HG03520 (cell line): ENCODE results near the gene MAML3.

ENCODE experiments used
- ATAC-seq: cut with Tn5 transposase; IDR thresholded peaks from one replicate; pipeline ENCODE4 v1.9.1; 2021; ENCODE audit warnings: mild to moderate bottlenecking, moderate library complexity; ENCODE audit not compliant: unreplicated experiment

MAML3 gene

DNA sequence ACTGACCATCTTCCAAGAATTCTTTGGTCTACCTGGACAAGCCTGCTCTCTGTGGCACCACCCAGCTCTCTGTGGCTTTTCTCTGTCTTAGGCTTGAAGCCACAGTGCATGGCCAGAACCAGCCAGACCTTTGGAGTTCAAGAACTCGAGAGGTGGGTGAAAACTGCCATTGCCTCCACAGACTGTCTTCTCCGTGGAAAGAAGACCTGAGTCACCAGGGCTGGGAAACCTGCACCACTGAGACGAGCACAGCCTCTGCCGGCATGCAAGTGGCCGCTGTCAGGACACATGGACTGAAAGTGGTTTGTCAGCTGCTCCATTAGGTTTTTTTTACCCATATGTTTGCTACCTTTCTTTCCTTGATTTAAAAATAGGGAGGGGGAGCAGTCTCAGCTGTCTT, 413.9 kb downstream of the MAML3 start:
- ATAC-seq, result no peak

DNA sequence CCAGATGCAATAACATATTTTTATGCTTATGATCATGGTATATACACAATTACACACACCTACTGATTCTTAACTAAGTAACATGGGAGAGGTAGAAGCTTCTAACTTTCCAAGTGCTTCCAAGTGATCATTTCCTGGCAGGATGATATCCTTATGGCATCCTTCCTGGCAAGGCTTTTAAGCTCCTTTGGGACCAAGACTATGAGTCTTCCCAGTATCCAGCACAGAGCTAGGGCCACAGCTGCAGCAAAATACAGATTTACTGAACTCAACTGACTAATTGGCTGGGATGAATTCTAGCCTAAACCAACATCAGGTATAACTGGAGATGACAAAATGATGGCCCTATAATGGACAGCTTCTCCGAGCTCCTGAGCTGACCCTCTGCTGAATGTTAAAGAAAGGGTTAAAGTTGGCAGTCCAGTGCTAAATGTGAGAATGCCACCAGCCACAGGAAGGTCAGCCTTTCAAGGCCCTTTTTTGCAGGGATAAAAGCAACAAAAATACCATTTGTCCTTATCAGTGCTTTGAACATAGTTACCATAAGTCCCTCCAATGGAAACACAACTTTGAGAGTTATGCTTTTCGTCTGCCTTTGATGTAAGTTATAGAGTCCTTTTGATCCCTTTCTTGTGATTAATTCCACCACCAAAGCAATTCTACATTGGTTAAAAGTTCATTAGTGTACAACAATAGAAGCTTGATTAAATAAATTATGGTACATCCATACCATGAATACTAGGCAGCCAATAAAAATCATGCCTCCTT, 415.0 kb downstream of the MAML3 start:
- ATAC-seq, result no peak

DNA sequence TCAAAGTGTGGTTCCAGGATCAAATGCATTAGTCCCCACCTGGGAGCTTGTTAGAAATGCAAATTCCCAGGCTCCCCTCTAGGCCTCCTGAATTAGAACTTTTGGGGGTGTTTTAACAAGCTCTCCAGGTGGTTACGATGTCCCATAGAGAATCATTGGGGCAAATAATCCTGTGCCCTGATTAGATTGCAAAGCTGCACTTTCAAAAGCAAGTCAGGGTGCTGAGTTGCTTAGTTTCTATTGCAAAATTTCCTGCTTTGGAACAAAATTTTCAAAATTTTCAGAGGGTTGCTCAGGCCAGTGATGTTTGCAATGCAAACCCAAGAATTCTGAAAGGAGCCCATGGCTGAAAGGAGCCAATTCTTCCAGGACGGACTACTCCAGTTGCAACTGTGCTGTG, 417.3 kb downstream of the MAML3 start:
- no peak for ATAC-seq

DNA sequence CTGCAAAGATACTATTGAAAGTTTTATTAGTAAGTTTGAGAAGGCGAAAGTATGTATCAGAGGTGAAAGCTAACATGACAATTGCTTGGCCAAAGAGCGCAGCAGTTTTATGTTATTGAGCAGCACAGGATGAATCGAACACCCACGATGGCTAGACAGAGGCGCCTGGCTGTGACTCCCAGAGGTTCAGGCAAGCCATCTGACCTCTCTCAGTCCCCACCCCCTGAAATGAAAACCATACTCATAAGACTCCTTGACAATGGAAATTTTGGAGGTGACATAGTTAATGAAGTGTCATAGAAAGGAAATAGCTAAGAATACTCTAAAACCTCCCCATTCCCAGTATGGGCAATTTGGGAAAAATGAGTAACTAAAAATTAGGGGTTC, 417.7 kb downstream of the MAML3 start:
- ATAC-seq, result no peak

DNA sequence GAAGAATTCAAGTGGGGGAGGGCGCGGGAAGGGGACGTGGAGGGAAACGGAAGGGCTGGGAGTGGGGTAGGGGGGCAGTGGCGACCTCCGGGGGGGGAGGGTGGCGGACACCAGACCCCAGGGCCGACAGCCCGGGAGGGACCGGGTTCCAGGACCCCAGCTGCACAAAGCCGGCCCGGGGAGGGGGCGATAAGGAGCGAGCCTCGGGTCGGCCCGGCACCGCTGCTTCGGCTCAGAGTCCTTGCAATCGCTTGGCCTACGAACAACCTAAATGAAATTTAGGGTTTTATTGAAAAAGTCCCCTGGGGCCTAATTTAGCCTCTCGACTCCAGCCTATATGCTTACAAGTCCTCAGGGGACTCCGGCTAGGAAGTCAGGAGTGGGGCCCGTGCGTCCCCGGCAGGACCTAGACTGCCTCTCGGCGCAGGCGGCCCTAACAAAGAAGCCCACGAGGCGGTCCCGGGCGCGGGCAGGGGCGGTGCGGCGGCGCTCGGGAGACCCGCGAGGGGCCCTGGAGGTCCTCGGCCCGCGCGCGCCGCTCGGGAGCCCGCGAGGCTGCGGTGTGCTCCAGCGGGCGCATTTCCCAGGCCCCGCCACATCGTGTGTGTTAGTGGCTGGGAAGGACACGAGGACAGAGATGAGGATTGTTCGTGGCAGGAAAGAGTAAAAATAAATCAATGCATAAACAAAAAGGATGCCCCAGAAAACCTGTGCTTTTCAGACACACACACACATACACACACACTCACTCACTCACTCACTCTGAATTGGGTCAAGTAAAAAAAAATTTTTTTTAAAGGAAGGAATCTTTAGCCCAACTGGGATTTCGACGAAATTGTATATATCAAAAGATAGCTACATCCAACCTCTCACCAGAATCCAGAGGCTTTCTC, 418.4 kb downstream of the MAML3 start:
- no peak for ATAC-seq

DNA sequence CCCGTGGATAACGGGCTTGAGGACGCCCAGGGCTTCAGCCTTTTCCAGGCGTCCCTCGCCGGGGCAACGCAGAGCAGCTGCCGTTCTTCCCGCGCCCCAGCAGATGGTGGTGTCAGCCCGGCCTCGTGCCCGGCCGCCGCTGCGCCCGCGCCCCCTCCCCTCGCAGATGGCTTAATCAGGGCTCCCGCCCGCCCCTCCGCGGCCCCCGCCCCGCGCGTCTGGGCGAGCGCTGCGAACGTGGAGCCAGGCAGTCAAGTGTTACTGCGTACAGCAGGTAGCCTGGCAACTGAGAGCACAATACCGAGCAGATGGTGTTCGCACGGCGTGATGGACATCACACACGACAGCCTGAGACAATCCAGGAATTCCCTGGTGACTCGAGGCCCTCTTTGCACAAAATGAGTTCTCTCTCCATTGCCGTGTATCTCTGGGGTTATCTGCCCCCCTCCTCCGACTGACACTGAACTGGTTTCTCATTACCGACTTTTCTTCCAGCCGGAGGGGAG, 419.1 kb downstream of the MAML3 start:
- peak; percentile 65 for ATAC-seq

DNA sequence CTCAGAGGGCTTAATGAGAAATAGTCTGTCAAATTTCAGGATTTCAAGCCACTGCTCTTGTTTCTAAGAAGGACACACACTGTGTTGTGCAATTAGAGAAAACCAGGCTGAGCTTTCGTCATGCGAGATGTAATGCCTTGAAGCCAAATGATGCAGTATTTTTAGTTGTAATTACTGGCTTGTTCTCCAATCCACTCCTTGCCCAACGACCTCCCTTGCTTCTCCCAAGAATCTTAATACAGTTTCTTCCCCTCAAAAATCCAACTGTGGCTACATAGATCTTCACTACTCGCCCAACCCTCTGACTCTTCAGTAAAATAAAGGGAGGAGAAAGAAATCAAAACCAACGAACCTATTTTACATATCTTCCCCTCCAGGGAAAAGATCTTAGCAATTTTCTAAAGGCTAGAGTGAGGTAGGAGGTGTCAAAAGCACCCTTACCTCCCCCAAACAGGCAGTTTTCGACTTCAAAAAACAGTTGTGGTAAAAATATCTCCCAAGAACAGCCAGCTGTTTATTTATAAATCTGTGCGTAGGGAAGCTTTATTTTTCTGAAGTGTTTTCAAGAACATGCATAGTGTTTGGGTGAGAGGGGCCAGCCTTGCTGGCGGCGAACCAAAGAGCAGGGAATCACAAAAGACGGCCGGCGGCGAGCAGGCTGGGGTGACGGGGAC, 419.6 kb downstream of the MAML3 start:
- no peak for ATAC-seq

DNA sequence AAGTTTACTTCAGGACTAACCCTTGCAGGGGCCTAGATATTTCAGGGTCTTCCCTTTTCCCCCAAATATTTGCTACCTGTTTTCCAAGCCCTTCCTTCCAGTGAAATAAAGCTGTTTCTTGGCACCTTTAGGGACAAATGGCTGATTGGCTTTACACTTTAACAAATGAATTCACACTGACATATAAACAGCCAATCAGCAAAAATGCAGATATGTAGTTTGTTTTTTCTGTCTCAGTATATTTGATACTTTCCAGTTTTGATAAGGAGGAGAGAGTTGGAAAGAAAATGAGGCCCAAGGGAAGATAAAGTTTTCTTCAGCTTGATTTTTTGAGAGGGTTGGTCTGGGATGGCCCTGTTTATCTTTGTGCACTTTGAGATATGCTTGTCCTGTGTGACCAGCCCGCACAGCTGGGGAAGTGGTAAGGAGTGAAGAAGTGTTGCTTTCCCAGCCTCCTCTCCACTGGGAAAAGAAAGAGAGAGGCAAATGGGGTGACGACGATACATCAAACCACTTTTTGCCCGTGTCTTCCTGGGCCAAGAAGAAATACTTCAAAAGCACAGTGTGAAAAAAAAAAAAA, 420.9 kb downstream of the MAML3 start:
- no peak for ATAC-seq

DNA sequence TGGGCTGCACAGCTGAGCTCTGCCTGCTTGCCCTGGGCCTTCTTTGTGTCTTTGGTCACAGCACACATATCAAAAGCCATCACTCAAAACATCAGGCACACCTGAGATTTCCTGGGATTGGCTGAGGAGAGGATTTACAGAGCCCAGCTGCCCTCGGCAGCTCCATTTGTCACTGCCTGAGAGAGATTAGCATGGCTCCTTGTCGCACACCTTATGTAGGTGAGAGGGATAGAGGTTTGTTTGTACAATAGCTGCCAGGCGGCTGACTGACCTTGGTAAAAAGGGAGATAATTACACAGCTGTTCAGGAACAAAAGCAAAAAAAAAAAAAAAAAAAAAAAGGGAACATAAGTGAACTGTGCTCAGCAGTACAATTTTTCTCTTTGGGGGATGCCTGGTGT, 425.1 kb downstream of the MAML3 start:
- ATAC-seq, result no peak

DNA sequence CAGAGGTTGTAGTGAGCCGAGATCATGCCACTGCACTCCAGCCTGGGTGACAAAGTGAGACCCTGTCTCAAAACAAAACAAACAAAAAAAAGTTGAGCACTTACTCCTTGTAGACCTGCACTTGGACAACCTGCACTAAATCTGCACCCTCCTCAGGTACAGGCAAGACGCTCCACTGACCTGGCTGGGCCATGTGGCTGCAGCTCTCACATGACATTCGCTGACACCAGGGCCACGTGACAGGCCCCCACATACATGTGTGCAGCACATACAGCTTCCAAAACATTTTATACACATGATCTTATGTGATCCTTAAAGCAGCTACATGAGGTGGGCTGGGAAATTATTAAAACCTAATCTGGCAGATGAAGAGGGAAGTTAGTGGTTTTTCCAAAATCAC, 425.8 kb downstream of the MAML3 start:
- ATAC-seq, result no peak

DNA sequence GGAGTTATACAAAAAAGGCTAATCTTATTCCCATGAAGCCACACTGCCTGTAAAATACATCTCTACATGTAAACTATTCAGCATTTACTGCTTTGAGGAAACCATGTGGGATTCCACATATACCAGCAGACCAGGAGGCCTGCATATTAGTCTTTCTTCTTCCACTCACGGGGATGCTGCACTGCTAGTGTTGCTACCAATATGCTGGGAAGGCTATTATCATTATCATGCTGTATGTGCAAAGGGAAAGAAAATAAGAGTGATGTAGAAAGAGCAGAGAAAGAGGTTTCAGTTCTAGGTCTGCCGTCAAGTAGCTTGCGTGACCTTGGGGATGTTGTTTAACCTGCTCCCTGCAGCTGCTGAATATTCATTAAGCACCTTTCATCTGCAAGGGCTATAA, 427.4 kb downstream of the MAML3 start:
- no peak for ATAC-seq

DNA sequence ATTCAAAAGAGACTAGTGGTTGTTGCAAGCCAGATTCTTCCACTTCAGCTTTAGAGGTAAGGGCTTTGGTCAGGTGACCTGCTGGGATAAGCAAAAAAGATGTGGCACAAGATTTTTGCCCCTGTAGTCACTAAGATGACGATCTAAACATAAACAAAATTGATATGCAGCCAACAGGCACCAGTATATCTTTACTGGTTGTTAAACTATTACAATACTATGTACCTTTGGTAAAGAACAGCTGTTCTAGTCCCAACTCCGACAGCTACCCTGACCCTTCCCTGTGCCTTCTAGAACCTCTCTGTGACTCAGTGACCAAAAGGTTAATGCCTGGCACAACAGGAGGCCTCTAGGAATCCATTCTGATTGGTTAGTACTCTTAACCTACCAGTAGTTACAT, 428.7 kb downstream of the MAML3 start:
- no peak for ATAC-seq

DNA sequence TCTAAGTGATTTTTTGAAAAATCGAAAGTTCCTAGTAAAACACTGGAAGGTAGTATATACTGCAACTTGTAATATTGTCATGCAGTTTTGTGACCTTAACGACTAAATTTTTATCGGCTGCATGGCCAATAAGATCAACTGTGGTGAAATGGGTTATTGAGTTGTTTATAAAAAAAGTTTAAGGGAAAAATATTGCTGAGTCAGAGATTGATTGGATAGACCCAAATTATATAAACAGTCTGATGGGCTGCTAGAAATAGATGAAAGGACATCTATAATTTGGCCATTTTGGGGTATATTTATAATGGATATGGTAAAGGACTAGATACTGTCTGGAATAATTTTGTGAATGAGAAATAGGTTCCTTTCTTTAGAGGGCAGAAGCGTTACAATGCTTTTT, 432.2 kb downstream of the MAML3 start:
- no peak for ATAC-seq

DNA sequence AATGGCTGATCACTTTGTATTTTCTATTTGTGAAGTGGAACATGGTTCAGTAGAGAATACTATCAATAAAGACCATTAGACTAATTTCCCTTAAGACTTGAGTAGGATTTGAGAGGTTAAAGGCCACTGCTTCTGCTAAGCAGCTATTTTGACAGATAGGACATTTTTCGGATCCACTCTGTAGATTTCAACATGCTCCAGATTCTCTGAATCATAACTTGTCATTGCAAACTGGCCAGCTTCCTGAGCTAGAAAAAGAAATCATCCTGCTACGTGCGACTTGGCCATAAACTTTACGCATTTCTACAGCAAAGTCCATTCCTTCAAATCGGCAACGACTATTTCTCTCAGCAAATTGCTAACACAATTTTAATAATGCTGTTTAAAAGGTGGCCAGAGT, 433.2 kb downstream of the MAML3 start:
- ATAC-seq, result no peak

DNA sequence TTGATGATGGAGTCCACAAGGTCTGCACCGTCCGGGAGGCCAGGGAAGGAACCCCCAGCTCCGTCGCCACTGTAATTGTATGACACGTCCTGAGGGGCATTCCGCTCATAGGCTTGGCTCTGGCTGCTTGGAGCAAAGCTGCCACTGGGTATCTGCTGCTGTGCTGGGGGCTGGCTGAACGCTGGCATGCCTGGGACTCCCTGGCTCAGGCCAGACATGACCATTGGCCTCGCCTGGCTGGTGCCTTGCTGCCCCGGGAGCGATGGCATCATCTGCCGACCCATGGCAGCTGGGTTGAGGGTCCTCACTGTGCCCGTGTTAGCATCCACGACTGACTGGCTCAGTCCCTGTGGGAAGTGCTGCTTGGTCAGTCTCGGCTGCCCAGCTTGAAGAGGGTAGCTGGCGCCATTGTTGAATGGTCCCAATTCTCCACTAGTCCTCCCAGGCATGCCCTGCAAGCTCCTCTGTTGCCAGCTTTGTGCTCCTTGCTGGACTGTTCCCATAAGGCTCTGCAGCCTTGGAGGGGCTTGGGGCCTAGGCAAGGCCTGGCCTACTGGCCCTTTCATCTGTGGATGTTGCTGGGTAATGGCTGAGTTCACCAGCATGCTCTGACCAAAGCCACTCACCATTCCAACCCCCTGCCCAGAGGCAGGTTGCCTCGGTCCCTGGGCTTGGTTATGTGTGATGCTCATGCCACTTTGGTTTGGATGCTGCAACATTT, 434.4 kb downstream of the MAML3 start:
- ATAC-seq, result no peak

DNA sequence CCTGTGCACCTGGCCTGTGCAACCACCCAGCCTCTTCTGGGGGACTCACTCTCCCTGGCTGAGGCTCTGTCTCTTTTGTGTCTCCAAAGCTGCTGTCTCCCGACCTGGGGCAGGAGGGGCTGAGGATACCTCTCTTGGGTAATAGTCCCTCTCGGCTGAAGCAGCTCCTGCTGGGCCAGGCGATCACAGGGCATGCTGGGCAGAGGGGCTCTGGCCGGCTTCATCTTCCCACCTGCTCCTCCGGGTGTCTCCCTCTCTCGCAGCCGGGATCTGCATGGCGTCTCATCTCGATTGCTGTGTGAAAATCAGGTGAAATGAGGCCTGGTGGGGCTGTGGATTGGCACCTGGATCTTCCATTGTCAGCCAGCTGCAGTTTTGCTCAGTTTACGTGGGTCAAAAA, 435.2 kb downstream of the MAML3 start:
- ATAC-seq, result no peak

DNA sequence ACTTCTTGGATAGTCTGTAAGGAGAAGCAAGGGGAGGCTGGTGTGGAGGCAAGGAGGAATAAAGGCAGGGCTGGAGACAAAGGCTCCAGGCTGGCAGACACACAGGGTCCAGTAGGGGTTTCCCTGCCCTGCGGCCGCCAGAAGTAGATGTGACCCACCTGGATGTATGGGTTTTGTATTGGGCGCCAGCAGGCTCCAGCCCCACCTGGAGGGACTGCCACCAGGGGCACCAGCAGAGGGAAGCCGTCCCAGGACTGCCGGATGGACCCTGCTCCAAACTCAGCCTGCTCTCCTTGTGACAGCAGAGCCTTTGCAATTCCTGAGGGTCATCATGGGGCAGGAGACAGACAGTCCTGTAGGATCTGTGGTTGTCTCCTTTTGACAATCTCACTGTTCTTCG, 435.6 kb downstream of the MAML3 start:
- no peak for ATAC-seq

DNA sequence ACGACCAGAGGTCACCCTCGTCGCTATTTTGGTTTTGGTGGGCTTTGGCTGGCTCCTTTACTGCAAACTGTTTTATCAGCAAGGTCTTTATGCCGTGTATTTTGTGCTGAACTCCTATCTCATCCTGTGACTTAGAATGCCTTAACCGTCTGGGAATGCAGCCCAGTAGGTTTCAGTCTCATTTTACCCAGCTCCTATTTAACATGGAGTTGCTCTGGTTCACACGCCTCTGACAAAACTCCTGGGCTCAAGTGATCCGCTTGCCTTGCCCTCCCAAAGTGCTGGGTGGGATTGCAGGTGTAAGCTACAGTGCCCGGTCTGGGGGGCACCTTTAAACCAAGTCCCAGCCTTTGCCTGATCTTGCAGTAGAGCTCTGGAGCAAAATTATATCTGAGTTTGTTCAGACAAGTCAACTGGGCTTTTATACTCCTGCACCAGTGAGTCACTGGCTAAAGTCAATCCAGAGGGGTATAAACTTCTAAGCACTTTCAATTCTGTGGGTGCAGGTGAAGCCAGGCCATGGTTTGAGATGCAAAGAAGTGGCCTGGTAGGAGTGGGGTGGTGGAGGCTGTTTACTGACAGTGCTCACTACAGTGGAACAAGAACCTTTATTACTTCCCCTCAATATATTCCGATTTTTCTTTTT, 438.1 kb downstream of the MAML3 start:
- ATAC-seq, result no peak

DNA sequence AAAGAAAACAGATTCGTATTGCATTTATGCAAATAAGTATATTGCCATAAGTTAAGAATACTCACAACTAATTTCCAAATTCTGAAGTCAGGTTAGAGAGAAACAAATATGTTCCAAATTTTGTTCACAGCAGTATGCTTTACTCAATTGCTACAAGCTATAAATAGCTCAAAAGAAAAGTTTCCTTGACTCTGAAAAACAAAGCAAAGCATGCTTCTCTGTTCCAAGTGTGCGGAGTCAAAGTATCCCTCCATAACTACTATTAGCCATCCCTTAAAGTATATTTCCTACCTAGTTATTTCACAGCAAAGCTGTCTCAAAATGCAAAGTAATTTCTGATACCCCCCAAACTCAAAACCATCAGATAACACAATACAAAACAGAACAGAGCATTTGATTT, 441.1 kb downstream of the MAML3 start:
- no peak for ATAC-seq

DNA sequence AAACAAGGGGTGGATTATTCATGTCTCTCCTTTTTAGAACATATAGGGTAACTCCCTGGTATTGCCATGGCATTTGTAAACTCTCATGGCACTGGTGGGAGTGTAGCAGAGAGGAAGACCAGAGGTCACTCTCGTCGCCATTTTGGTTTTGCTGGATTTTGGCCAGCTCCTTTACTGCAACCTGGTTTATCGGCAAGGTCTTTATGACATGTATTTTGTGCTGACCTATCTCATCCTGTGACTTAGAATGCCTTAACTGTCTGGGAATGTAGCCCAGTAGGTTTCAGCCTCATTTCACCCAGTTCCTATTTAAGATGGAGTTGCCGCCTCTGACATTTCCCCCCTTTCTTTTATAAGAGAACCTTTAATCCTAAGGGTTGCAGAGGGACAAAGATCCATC, 442.5 kb downstream of the MAML3 start:
- ATAC-seq, result no peak
